Activated T-helper 9 cell treated with anti-CD3 and anti-CD28 coated beads, Interleukin-2, amount 50 U/mL, for 16 hours (primary cell): ENCODE results near the gene CALHM5.
A peak's percentile ranks its signal among the peaks of the same experiment; 100 is the strongest.

Experiments
- DNase-seq: peaks from one replicate; pipeline ENCODE4 v3.0.0-alpha.2; 2020; ENCODE audit warnings: low read depth

CALHM5 gene

GRCh38 chr6:116508527-116508926 lies 2.9 kb upstream of the CALHM5 start:
- no peak for DNase-seq

DNA sequence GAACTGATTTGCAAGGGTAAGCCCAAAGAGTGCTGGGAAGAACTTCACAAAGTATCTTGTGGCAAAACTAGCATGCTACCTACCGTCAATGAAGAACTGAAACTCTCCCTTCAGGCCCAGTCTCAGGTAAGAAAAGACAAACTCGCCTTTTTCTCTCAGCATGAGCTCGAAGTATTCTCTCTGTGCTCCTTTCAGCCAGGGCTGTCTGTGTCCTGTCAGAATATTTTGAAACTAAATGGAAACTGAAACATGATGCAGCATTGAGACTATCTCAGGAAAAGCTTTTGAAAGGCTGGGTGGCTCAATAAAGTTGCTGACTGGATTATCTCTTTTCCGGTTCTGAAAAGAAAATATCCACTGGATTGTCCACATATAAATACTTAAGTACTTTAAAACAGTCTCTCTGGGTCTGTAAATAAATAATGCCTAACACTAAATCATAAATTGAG lies 696 bp downstream of the CALHM5 start:
- DNase-seq, result no peak

- no peak for DNase-seq
Observed at GRCh38 chr6:116512734-116513133, 1.3 kb downstream of the CALHM5 start.

DNA sequence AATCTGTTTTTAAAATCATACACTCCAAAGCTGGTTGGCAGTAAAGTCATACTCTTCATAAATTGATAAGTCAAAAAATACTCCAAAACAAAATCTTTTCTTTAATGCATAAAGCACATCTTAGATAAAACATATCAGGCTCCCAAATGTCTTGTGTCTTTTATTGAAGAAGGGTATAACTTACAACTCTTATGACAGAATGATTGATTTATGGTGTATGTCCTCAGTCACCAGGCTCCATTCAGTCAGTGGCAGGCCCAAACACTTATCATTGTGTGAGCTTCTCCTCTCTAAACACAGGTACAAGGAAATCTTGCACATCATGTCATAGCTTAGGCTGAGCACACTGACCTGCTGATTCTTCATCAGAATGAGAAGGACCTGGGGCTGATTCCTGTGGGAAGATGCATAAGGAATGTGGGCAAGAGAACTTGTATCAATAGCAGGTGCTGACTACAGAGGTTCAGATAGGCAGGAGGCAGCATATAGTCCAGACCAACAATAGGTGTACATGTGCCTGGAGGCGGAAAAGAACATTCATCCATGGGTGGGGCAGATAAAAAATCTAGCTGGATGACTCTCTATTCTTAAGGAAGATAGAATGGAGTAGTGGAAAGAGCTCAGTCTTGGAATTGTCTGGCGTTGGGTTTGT lies 1.9 kb downstream of the CALHM5 start:
- no peak for DNase-seq

- no peak for DNase-seq
Observed at GRCh38 chr6:116514111-116514510, 2.7 kb downstream of the CALHM5 start.

DNA sequence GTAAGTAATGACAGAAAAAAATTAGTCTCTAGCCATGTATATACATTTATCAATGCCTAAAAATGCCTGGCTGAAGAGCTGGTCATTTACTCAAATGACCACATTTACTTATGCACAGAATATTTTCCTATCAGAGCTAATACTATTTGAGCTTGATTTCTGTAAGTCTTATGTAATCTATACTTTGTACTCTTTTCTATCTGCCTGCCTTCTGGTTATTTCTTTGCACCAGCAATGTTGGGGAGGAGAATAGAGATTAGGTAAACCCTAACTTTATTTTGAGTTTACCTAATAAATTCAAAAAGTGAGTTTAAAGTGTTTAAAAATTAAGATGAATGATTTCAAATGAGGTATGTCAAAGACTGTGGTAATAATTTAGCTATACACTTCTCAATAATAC lies 3.7 kb downstream of the CALHM5 start:
- no peak for DNase-seq

DNA sequence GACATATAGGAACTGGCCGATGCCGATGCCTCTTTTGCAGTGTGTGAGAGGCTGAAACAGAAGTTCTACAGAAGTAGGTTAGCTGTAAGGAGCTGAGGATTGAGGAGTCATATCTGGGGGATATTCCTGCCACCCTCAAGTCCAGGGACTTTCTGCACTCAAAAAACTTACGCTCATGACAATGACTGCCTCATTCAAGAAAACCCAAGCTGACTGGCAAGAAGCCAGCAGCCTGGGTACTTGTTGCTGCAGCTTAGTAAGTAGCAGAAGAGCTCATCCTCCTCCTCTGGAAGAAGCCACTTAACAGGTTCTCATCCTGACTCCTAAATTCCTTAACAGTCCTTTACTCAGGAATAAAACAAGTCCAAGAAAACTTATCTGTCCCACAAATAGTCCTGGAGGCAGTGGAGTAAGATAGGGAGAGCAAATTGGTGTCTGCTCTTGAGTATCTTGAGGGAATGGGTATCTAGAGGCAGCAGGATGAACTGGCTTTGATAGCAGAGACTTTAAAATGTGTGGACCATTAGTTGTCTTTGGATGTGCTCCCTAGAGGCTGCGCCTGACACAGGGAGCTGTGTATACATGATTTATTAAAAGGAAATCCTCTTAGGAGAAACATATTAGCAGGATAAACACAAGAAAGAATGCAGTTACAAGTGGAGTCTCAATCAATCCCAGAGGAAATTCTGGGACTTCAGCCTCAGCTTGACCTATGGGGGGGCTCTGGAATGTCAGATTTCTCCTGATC lies 7.4 kb downstream of the CALHM5 start:
- DNase-seq, result no peak

- DNase-seq, result no peak
Observed at GRCh38 chr6:116522896-116523295, 11.5 kb downstream of the CALHM5 start.

DNA sequence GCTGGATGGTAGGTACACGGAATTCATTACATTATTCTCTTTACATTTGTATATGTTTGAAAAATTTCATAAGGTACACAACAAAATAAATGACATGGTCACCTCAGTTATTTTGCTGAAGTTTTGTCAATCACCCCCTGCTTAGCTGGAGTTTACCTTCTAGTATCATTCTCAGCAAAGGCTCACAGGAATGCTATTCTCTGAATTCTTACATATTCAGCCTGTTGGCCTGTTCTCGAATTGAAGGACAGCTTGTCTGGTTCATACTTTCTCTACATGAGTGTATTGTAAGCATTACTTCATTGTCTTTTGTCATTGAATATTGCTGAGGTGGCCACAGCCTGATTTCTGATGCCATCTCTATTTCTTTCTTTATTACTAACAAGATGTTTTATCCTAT lies 12.8 kb downstream of the CALHM5 start:
- no peak for DNase-seq

DNA sequence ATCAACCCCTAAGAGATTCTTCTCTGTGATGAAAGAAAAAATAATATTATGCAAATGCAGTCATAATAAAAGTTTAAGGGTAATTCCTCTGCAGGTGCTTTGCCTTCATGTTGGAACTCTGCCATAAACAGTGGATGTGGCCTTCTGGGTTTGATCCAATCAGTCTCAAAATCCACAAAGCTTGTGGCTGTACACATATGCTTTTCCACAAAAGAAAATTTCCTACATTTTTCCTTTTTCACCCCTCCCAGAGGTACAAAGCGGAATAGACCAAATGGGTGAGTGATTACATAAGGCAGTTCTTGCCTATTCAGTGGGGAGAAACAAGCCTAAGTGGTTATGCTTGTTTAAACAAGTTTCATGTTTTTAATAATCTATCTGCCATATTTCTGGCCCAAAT lies 16.7 kb downstream of the CALHM5 start:
- no peak for DNase-seq

GRCh38 chr6:116528780-116529179 lies 17.3 kb downstream of the CALHM5 start:
- DNase-seq, result no peak

GRCh38 chr6:116529466-116530290 lies 18.2 kb downstream of the CALHM5 start:
- DNase-seq, result no peak

GRCh38 chr6:116530436-116530835 lies 19.0 kb downstream of the CALHM5 start:
- DNase-seq, result no peak

DNA sequence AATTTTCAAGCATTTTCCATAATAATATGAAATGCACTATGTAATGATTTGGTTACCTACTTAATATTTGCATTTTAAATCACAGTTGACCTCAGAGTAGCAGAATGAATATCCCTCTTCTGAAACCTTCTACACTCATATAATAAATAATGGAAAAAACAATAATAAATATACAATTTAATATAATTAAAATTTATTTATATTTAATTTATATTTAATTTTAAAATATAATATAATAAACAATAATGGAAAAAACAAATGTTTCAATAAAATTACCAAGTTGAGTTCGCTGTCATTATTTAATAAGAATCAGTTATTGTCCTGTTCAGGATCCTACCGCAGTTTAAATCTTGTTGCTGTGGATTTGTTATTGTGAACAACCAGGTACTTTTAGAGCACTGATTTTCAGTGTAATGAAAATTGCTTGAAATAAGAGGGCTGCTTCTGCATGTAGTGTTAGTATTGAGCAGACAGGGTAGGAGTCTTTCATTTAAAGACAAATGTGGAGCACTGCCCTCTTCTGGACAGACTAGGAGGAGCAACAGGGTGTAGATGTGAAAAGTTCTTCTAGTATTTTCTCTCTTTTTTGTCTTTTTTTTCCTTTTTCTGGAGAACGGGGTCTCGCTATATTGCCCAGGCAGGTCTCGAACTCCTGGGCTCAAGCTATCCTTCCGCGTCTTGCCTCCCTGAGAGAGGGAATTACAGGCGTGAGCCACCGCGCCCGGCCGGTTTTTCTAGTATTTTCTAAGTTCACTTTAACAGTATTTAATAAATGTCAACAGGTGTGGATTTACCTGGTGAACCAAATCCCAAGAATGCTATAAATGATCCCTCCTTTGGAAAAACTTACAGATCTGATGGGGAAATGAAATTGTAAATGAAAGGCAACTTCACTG lies 20.5 kb downstream of the CALHM5 start:
- peak; percentile 23 for DNase-seq

DNA sequence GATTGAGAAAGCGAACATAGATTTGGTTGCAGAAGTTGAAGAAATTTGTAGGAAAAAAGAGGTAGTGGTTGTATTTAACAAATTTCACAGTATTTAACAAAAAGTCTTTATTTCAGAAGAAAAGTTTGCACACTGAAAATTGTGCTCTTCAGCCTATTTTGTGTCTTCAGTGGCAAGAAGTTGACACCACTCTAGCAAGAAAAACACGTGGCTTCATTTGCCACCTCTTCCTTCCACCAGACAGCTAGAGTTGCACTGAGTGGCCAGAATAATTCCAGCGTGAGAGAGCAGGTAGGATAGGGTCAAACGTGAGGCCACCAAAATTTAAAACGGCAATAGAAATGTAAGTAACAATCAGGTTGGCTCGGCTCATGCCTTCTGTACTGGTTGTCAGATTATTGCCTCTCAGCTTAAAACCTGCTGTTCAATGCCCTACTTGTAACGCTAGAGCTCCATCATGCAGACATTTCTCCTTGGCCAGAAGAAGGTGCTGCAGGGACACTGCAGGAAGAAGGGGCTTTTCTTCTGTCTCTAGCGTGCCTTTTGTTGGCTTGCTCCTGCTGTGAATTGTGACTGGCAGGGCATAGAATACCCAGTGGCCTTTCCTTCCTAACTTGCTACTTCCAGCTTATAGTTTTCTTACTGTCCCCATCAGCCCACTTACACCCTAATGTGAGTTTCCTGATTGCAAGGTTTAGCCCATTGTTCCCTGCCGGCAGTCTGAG lies 22.0 kb downstream of the CALHM5 start:
- no peak for DNase-seq

- DNase-seq, result no peak
Observed at GRCh38 chr6:116535109-116535508, 23.7 kb downstream of the CALHM5 start.

GRCh38 chr6:116536216-116536621 lies 24.8 kb downstream of the CALHM5 start:
- no peak for DNase-seq

DNA sequence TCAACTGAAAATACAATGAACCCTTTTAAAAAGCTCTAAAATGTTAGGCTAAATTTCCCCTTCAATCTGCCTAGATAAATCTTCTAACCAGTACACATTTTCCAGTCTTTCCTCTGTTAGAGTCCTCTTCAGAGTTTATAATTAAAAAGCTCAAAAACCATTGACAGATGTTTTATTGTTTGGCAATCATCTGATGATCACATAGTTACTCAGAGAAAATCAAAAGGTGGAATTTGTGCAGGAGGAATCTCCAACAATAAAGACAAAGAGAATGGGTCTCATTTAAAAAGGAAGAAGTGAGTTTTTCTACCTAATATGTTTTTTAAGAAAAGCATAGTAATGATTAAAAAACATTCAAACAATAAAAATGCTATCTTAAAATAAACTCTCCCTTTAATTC lies 31.0 kb downstream of the CALHM5 start:
- no peak for DNase-seq

- no peak for DNase-seq
Observed at GRCh38 chr6:116543149-116543548, 31.7 kb downstream of the CALHM5 start.

DNA sequence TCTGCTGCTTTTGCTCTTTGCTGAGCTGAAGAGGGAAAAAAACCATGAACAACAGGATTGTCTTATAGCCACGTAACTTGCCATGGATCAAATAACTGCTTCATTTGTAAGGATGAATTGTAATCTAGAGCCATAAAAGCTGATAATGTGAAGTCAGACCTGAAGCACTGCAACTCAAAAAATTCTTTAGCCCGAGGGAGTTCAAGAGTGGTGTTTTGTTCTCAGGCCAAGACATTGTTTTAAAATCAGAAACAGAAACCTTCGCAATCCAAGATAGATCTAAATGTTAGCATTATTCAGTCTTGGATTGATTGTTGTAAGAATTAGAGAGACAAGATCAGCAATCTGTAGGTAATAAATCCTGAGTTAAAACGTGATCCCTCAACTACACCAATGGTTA lies 34.2 kb downstream of the CALHM5 start, which contains the start of gene TRAPPC3L:
TRAPPC3L (minus strand) TSS at position 34 of the 400 bp plus-strand sequence. CDS start 170 bp downstream, outside the sequence.
- no peak for DNase-seq

DNA sequence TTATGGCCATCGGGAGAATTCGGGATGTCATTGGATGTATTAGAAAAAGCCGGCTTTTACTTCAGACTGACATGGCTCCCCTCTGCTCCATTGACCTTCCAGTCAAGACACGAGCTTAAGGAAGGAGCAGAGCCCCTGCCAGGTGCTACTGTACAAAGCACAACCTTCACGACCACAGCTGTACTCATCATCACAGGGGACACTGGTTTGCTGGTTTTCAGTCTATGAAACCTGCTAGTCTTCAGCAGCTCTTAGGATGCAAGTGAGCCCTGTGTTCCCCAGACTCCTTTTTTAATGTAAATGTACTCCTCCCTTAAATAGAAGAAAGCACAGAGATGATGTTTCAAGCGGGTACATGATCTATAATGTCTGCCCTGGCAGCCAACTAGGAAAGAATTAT lies 35.9 kb downstream of the CALHM5 start:
- DNase-seq, result no peak
